ENCODE measurements around the gene PPP1R12C. TPM values are rescaled to one million over a fixed set of nuclear protein-coding genes. Genes with fewer than 3 reads are reported as not detected.

Gene PPP1R12C
- total and polyA plus RNA-seq, 7 donors: 53.6 to 222 (median 139) TPM

- no peak for DNase-seq
- Histone ChIP-seq H3K4me1 (peaks cover 0 to 37% (median 26%) of the 10 kb centered on the region in 4 donors), H3K9me3 (no peaks in the 10 kb centered on the region), H3K27ac (peak overlapping the region in 3 of 4 donors; percentile 40 to 55 (median 47)), H3K36me3 (peaks cover 25 to 35% (median 27%) of the 10 kb centered on the region in 4 donors), H3K27me3 (peaks cover 22 to 39% (median 36%) of the 10 kb centered on the region in 3 donors), H3K4me3 (peak overlapping the region in 2 of 4 donors; percentile 54 to 55)
- TF ChIP-seq POLR2AphosphoS5 (IDR thresholded peaks at IDR 0.05) (no peak), CTCF (IDR thresholded peaks at IDR 0.05) (no peak), POLR2A (IDR thresholded peaks at IDR 0.05) (no peak), EP300 (IDR thresholded peaks at IDR 0.05) (no peak)
- intact Hi-C loops (cut with DNase I): loop anchor here (2.0 kb wide), 1 partner anchor 25 kb away; no protein-coding TSS in a partner anchor
- 21 to 68% methylated on average over 12 of the region's 12 CpGs for WGBS, 2 donors
Measured at GRCh38 chr19:55088021-55088451, 29.4 kb downstream of the PPP1R12C start.

- no peak for DNase-seq
- Histone ChIP-seq H3K36me3 (peaks cover 21 to 30% (median 22%) of the 10 kb centered on the region in 4 donors), H3K9me3 (no peaks in the 10 kb centered on the region), H3K4me3 (peak overlapping the region in 3 of 4 donors; percentile 42 to 55 (median 54)), H3K27ac (peak overlapping the region in 3 of 4 donors; percentile 40 to 55 (median 47)), H3K27me3 (peaks cover 27 to 44% (median 41%) of the 10 kb centered on the region in 3 donors), H3K4me1 (peaks cover 0 to 37% (median 26%) of the 10 kb centered on the region in 4 donors)
- TF ChIP-seq CTCF (IDR thresholded peaks at IDR 0.05): no peak
- no peak for TF ChIP-seq POLR2AphosphoS5 (IDR thresholded peaks at IDR 0.05)
- TF ChIP-seq EP300 (IDR thresholded peaks at IDR 0.05): no peak
- no peak for TF ChIP-seq POLR2A (IDR thresholded peaks at IDR 0.05)
- intact Hi-C loops (cut with DNase I): no loop called here
- 15 to 32% methylated on average over 17 of the region's 17 CpGs for WGBS, 2 donors
Measured at GRCh38 chr19:55087542-55087901, 29.9 kb downstream of the PPP1R12C start.

GRCh38 chr19:55086730-55087541, 30.5 kb downstream of the PPP1R12C start:
- DNase-seq: peak; percentile 95
- no peak for TF ChIP-seq POLR2A (IDR thresholded peaks at IDR 0.05)
- TF ChIP-seq POLR2AphosphoS5 (IDR thresholded peaks at IDR 0.05): peak in 3 of 4 donors; percentile 63 to 74 (median 66)
- peaks cover 33 to 50% (median 47%) of the 10 kb centered on the region in 3 donors for H3K27me3 ChIP-seq
- H3K36me3 ChIP-seq: peaks cover 15 to 24% (median 16%) of the 10 kb centered on the region in 4 donors
- H3K4me3 ChIP-seq: peak overlapping the region; percentile 23 to 55 (median 48)
- WGBS, 2 donors: 1 to 4% methylated on average over 74 of the region's 74 CpGs
- peak overlapping the region; percentile 1 to 55 (median 44) for H3K27ac ChIP-seq
- intact Hi-C loops (cut with DNase I): no loop called here
- no peaks in the 10 kb centered on the region for H3K9me3 ChIP-seq
- peaks cover 0 to 43% (median 31%) of the 10 kb centered on the region in 4 donors for H3K4me1 ChIP-seq

GRCh38 chr19:55085923-55086715, 31.3 kb downstream of the PPP1R12C start:
- Histone ChIP-seq H3K36me3 (peaks cover 7 to 16% (median 8%) of the 10 kb centered on the region in 4 donors), H3K27me3 (peaks cover 41 to 58% (median 56%) of the 10 kb centered on the region in 3 donors), H3K4me3 (peak overlapping the region in 3 of 4 donors; percentile 42 to 55 (median 54)), H3K27ac (peak overlapping the region in 3 of 4 donors; percentile 1 to 55 (median 40)), H3K4me1 (peaks cover 0 to 51% (median 39%) of the 10 kb centered on the region in 4 donors), H3K9me3 (no peaks in the 10 kb centered on the region)
- intact Hi-C loops (cut with DNase I): no loop called here
- TF ChIP-seq POLR2A (IDR thresholded peaks at IDR 0.05) (no peak), EP300 (IDR thresholded peaks at IDR 0.05) (no peak), CTCF (IDR thresholded peaks at IDR 0.05) (no peak), POLR2AphosphoS5 (IDR thresholded peaks at IDR 0.05) (peak in 2 of 4 donors; percentile 6 to 28)
- no peak for DNase-seq
- 32 to 39% methylated on average over 35 of the region's 35 CpGs for WGBS, 2 donors
